Stomach (tissue), 9 donors: ENCODE data around the gene EEF2K. TPM values are rescaled to one million over a fixed set of nuclear protein-coding genes. Genes with fewer than 3 reads are reported as not detected.
"Not testable (repeated sequence)": the region's sequence is repeated elsewhere in the genome, so short reads cannot be mapped to it uniquely, and the experiment has no call there.

Source experiments
- DNase-seq, 2 donors: peaks; one replicate each; pipeline versions ENCODE4 v3.0.0 to v3.0.0-alpha.2; 2013 to 2019
- H3K27ac ChIP-seq, 5 donors: fragments of 200-600 bp in 4 of 5; sonication (generic) in 4 of 5; one replicate each; pipeline ENCODE4 v1.5.1; 2013 to 2019; ENCODE audit warnings: mild to moderate bottlenecking in 1 of 5, moderate library complexity in 1 of 5
- H3K27me3 ChIP-seq, 3 donors: fragments of 200-600 bp; sonication (generic); one replicate each; pipeline ENCODE4 v1.5.1; 2017 to 2019; ENCODE audit warnings: mixed run types in 1 of 3
- H3K36me3 ChIP-seq, 4 donors: fragments of 200-600 bp; sonication (generic); 1 replicate in 3 of 4; 2 replicates in 1 of 4; pipeline ENCODE4 v1.5.1; 2016 to 2019
- H3K4me1 ChIP-seq, 4 donors: fragments of 200-600 bp; sonication (generic); one replicate each; pipeline ENCODE4 v1.5.1; 2016 to 2019
- H3K4me3 ChIP-seq, 4 donors: fragments of 200-600 bp; sonication (generic) in 3 of 4; one replicate each; pipeline ENCODE4 v1.5.1; 2016 to 2019; ENCODE audit warnings: mild to moderate bottlenecking in 1 of 4
- H3K9me3 ChIP-seq, 4 donors: fragments of 200-600 bp; sonication (generic); one replicate each; pipeline ENCODE4 v1.5.1; 2016 to 2019
- CTCF ChIP-seq, 7 experiments: fragments of 450-650 bp in 4 of 7; fragments of 200-600 bp in 3 of 7; sonication (generic) in 3 of 7; IDR thresholded peaks; one replicate each; pipeline ENCODE4 v1.5.1; 2016 to 2019; ENCODE audit warnings: antibody characterized with exemption in 7 of 7, control low read depth in 2 of 7, mild to moderate bottlenecking in 1 of 7
- EP300 ChIP-seq: sonication (generic); formaldehyde crosslinking; IDR thresholded peaks from one replicate; pipeline ENCODE4 v1.6.1; 2017; ENCODE audit warnings: antibody characterized with exemption
- POLR2A ChIP-seq, 4 donors: fragments of 450-650 bp; IDR thresholded peaks; one replicate each; pipeline ENCODE4 v1.6.1; 2016; ENCODE audit warnings: antibody characterized with exemption in 4 of 4, control low read depth in 2 of 4, mild to moderate bottlenecking in 1 of 4, moderate library complexity in 1 of 4
- POLR2AphosphoS5 ChIP-seq, 3 donors: sonication (generic); formaldehyde crosslinking; IDR thresholded peaks; one replicate each; pipeline ENCODE4 v1.6.1; 2016; ENCODE audit warnings: antibody characterized with exemption in 3 of 3
- WGBS, 5 donors: extraction: QIAGEN DNeasy Blood & Tissue Kit in 3 of 5; methylation state at CpG; one replicate each; pipeline versions ENCODE4 v1.1.5 to v1.1.7; 2013 to 2018; 5-methylcytosine and 5-hydroxymethylcytosine counted together
- intact Hi-C: fragments of 100-400 bp; cut with DNase I; formaldehyde crosslinking; loops from one replicate; pipeline ENCODE4 v1.15.1; 2023; ENCODE audit warnings: low total_unique reads
- polyA plus RNA-seq, 3 donors: library from polyadenylated mRNA; stranded (reverse); fragments of 200-250 nt; gene quantifications; one replicate each; pipeline ENCODE4 v1.2.3, GENCODE V29; 2013
- total RNA-seq, 5 donors: library from RNA; depleted of rRNA; stranded (reverse); fragments of >200 nt; gene quantifications; one replicate each; pipeline versions ENCODE4 v1.1.0 to v1.2.3, GENCODE V29; 2014 to 2016
- donor health status: healthy with polysubstance abuse.
- donor health status: Bipolar disorder and iron deficiency.
- donor health status: healthy.

The EEF2K gene
- total and polyA plus RNA-seq, 8 donors = 3.4 to 170 (median 27.1) TPM

DNA sequence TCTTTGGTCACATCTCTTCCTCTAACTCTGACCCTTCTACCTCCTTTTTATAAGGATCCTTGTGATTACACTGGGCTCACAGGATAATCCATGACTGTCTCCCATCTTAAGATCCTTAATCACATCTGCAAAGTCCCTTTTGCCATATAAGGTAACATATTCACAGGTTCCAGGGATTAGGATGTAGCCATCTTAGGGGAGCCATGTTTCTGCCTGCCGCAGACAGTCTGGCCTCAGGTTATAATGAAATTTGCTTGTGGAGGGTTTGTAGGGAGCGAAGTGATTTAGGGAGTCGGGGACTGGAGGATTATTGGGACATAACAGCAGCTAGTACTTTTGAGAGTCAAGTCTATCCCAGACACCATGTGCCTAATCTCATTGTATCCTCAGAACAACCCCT, 7.7 kb downstream of the EEF2K start:
- Histone ChIP-seq H3K27me3 (no peaks in the 10 kb centered on the region), H3K4me3 (no peak overlapping the region), H3K4me1 (peaks cover 16 to 74% (median 45%) of the 10 kb centered on the region in 4 donors), H3K27ac (no peak overlapping the region), H3K36me3 (peaks cover 3 to 41% (median 39%) of the 10 kb centered on the region in 4 donors), H3K9me3 (no peaks in the 10 kb centered on the region)
- 95 to 100% (median 97%) methylated on average over 3 of the region's 3 CpGs for WGBS, 5 donors
- DNase-seq = no peak
- TF ChIP-seq POLR2A (IDR thresholded peaks at IDR 0.05) (no peak), CTCF (IDR thresholded peaks at IDR 0.05) (no peak), POLR2AphosphoS5 (IDR thresholded peaks at IDR 0.05) (no peak), EP300 (no peak)
- intact Hi-C loops = no loop called here

DNA sequence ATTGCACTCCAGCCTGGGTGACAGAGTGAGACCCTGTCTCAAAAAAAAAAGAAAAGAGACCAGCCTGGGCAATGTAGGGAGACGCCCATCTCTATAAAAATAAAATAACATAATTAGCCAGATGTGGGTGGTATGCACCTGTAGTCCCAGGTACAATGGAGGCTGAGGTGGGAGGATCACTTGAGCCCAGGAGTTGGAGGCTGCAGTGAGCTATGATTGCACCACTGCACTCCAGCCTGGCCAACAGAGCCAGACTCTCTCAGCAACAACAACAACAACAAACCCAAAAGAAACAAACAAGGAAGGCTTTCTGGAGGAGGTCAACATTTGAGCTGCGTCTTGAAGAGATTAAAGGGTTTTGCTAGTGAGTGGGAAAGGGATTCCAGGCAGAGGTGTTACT, 8.3 kb downstream of the EEF2K start:
- WGBS, 5 donors = 47 to 98% (median 93%) methylated on average over 2 of the region's 2 CpGs
- Histone ChIP-seq H3K9me3 (no peaks in the 10 kb centered on the region), H3K36me3 (peaks cover 3 to 41% (median 39%) of the 10 kb centered on the region in 4 donors), H3K27ac (no peak overlapping the region), H3K27me3 (no peaks in the 10 kb centered on the region), H3K4me1 (peaks cover 10 to 68% (median 39%) of the 10 kb centered on the region in 4 donors), H3K4me3 (no peak overlapping the region)
- intact Hi-C loops = no loop called here
- no peak for TF ChIP-seq EP300
- no peak for DNase-seq

GRCh38 chr16:22214889-22215288, 8.8 kb downstream of the EEF2K start:
- DNase-seq = no peak
- Histone ChIP-seq H3K27ac (no peak overlapping the region), H3K36me3 (peaks cover 3 to 41% (median 39%) of the 10 kb centered on the region in 4 donors), H3K4me3 (no peak overlapping the region), H3K9me3 (no peaks in the 10 kb centered on the region), H3K27me3 (no peaks in the 10 kb centered on the region), H3K4me1 (peaks cover 7 to 66% (median 34%) of the 10 kb centered on the region in 4 donors)
- TF ChIP-seq POLR2A (IDR thresholded peaks at IDR 0.05) (no peak), POLR2AphosphoS5 (IDR thresholded peaks at IDR 0.05) (no peak), EP300 (no peak)
- WGBS, 5 donors = 74 to 85% (median 75%) methylated on average over 3 of the region's 3 CpGs
- intact Hi-C loops = no loop called here

DNA sequence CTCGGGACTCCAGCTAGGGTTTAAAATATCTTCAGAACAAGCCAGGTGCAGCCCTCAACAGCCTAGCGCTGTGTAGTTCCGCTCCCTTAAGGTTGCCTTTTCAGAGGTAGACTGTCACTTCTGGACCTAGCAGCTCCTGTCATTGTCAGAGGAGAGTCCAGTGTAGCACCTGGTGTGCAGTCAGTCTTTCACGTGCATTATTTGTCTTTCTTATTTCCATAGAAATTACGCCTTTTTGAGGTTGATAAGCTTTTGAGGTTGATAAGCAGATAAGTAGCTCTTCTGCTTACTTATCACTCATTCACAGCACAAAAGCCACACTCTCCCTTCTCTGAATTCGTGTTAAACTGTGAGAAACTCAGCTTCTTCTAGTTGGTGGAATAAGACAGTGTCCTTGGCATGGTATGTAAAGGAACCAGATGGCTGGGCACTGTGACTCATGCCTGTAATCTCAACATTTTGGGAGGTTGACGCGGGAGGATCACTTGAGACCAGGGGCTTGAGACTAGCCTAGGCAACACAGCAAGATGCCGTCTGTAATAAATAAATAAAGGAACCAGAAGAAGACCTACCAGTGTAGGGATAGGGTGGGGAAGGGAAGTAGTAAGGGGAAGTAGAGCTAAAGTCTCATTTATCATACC, 10.2 kb downstream of the EEF2K start:
- Histone ChIP-seq H3K27me3 (no peaks in the 10 kb centered on the region), H3K27ac (peak overlapping the region in 1 of 5 donors; percentile 7), H3K9me3 (no peaks in the 10 kb centered on the region), H3K4me3 (no peak overlapping the region), H3K4me1 (peaks cover 7 to 66% (median 36%) of the 10 kb centered on the region in 4 donors), H3K36me3 (peaks cover 3 to 44% (median 39%) of the 10 kb centered on the region in 4 donors)
- WGBS, 5 donors = 56 to 66% (median 60%) methylated on average over 9 of the region's 9 CpGs
- intact Hi-C loops = no loop called here
- no peak for DNase-seq
- TF ChIP-seq POLR2AphosphoS5 (IDR thresholded peaks at IDR 0.05) = no peak
- TF ChIP-seq EP300 = no peak
- TF ChIP-seq POLR2A (IDR thresholded peaks at IDR 0.05) = no peak
- TF ChIP-seq CTCF (IDR thresholded peaks at IDR 0.05) = no peak

DNA sequence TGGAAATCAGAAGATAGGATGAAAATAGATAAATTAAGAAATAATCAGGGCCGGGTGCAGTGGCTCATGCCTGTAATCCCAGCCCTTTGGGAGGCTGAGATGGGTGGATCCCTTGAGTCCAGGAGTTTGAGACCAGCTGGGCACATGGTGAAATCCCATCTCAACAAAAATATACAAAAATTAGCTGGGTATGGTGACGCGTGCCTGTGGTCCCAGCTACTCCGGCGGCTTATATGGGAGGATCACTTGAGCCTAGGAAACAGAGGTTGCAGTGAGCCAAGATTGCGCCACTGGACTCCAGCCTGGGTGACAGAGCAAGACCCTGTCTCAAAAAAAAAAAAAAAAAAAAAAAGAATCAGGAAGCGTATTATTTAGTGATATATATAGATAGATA, 10.8 kb downstream of the EEF2K start:
- H3K27me3 ChIP-seq, DNase-seq, intact Hi-C loops, H3K9me3 ChIP-seq, H3K4me3 ChIP-seq: not testable (repeated sequence)
- peak overlapping the region in 1 of 5 donors; percentile 7 for H3K27ac ChIP-seq
- 85 to 92% (median 89%) methylated on average over 7 of the region's 7 CpGs for WGBS, 5 donors
- peaks cover 6 to 64% (median 34%) of the 10 kb centered on the region in 4 donors for H3K4me1 ChIP-seq
- peaks cover 3 to 41% (median 37%) of the 10 kb centered on the region in 4 donors for H3K36me3 ChIP-seq
